Loucy (cell line): ENCODE measurements around the gene APRT.

Source experiments
- H2AFZ ChIP-seq: fragments of 200-600 bp; sonication (generic); 2 replicates; pipeline ENCODE4 v1.6.0; 2016; ENCODE audit warnings: antibody characterized with exemption, mild to moderate bottlenecking, low read length, moderate library complexity
- H3F3A ChIP-seq: fragments of 200-600 bp; 2 replicates; pipeline ENCODE4 v1.6.0; 2016; ENCODE audit warnings: antibody characterized with exemption, low read depth, mild to moderate bottlenecking
- H3K27me3 ChIP-seq: fragments of 200-600 bp; sonication (generic); 2 replicates; pipeline ENCODE4 v1.6.1; 2014; ENCODE audit warnings: low read length, mild to moderate bottlenecking; ENCODE audit not compliant: insufficient read depth, poor library complexity, severe bottlenecking
- H3K36me3 ChIP-seq: fragments of 200-600 bp; sonication (generic); 2 replicates; pipeline ENCODE4 v1.6.1; 2016; ENCODE audit warnings: low read length; ENCODE audit not compliant: insufficient read depth
- H3K4me1 ChIP-seq: fragments of 200-600 bp; sonication (generic); 2 replicates; pipeline ENCODE4 v1.5.1; 2014; ENCODE audit warnings: low read length, mild to moderate bottlenecking; ENCODE audit not compliant: insufficient read depth, poor library complexity, severe bottlenecking
- H3K4me2 ChIP-seq: fragments of 200-600 bp; sonication (generic); 2 replicates; pipeline ENCODE4 v1.6.0; 2014; ENCODE audit warnings: antibody characterized with exemption, low read length, low read depth, mild to moderate bottlenecking; ENCODE audit not compliant: poor library complexity, severe bottlenecking
- H3K4me3 ChIP-seq: fragments of 200-600 bp; sonication (generic); 2 replicates; pipeline ENCODE4 v1.5.1; 2014; ENCODE audit warnings: low read length, mild to moderate bottlenecking, mixed read lengths; ENCODE audit not compliant: poor library complexity, severe bottlenecking
- H3K79me2 ChIP-seq: fragments of 200-600 bp; sonication (generic); 2 replicates; pipeline ENCODE4 v1.6.1; 2014; ENCODE audit warnings: low read length; ENCODE audit not compliant: insufficient read depth
- H3K9ac ChIP-seq: fragments of 200-600 bp; sonication (generic); 2 replicates; pipeline ENCODE4 v1.6.0; 2014; ENCODE audit warnings: mild to moderate bottlenecking, low read depth, low read length, moderate library complexity; ENCODE audit not compliant: poor library complexity, severe bottlenecking
- H3K9me2 ChIP-seq: fragments of 200-600 bp; sonication (generic); replicated peaks from 2 replicates; pipeline ENCODE4 v1.6.1; 2016; ENCODE audit warnings: low read depth, low read length, mixed read lengths
- H3K9me3 ChIP-seq: fragments of 200-600 bp; sonication (generic); 2 replicates; pipeline ENCODE4 v1.6.1; 2014; ENCODE audit warnings: mild to moderate bottlenecking, antibody characterized with exemption, low read length, low read depth; ENCODE audit not compliant: insufficient read depth
- H4K20me1 ChIP-seq: fragments of 200-600 bp; sonication (generic); 2 replicates; pipeline ENCODE4 v1.6.0; 2014; ENCODE audit warnings: antibody characterized with exemption, low read length, mild to moderate bottlenecking; ENCODE audit not compliant: insufficient read depth, poor library complexity, severe bottlenecking
- EZH2phosphoT487 ChIP-seq: fragments of 200-600 bp; IDR thresholded peaks from 2 replicates; pipeline ENCODE4 v1.6.1; 2018; ENCODE audit warnings: antibody characterized with exemption, mild to moderate bottlenecking, moderate library complexity, borderline replicate concordance
- TF ChIP-seq, protein P1 (sequence below): fragments of 200-600 bp; sonication (generic); conservative IDR thresholded peaks from 2 replicates; pipeline ENCODE4 v1.5.1; 2014; ENCODE audit warnings: mild to moderate bottlenecking, antibody characterized with exemption, low read length

APRT gene

GRCh38 chr16:88785106-88785924 lies 26.4 kb downstream of the APRT start, which contains the start of gene PIEZO1:
TSS of gene PIEZO1 (minus strand) at chr16:88785220. CDS start at chr16:88784964, 256 bp downstream.
- Histone ChIP-seq H3K9ac (peak within 1 kb of the TSS; percentile 91), H4K20me1 (peaks cover 28% of the 10 kb centered on the region), H3K27me3 (no peaks in the 10 kb centered on the region), H3K36me3 (no peaks in the 10 kb centered on the region), H3K4me1 (peaks cover 27% of the 10 kb centered on the region), H3K79me2 (peaks cover 54% of the 10 kb centered on the region), H2AFZ (no peak within 1 kb of the TSS), H3K4me3 (peak within 1 kb of the TSS; percentile 79), H3F3A (0 out of 2 replicates have a peak, but pooled peaks cover 1% of the 10 kb centered on the region), H3K9me3 (no peaks in the 10 kb centered on the region), H3K9me2 (no peaks in the 10 kb centered on the region), H3K4me2 (peak within 1 kb of the TSS; percentile 83)
- TF ChIP-seq EZH2phosphoT487 = no peak
- TF ChIP-seq, protein P1, sequence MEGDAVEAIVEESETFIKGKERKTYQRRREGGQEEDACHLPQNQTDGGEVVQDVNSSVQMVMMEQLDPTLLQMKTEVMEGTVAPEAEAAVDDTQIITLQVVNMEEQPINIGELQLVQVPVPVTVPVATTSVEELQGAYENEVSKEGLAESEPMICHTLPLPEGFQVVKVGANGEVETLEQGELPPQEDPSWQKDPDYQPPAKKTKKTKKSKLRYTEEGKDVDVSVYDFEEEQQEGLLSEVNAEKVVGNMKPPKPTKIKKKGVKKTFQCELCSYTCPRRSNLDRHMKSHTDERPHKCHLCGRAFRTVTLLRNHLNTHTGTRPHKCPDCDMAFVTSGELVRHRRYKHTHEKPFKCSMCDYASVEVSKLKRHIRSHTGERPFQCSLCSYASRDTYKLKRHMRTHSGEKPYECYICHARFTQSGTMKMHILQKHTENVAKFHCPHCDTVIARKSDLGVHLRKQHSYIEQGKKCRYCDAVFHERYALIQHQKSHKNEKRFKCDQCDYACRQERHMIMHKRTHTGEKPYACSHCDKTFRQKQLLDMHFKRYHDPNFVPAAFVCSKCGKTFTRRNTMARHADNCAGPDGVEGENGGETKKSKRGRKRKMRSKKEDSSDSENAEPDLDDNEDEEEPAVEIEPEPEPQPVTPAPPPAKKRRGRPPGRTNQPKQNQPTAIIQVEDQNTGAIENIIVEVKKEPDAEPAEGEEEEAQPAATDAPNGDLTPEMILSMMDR = peak; percentile 54

DNA sequence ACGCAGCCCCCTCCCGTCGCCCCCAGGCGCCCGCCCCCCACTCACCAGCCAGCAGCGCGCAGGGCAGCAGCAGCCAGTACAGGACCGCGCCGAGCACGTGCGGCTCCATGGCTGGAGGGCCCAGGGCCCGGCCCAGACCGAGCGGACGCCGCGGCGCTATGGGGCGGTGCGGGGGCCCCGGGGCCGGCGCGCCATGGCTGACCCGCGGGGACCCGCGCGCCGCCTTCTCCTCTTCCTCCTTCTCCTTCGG lies 26.9 kb downstream of the APRT start:
- no peak for TF ChIP-seq EZH2phosphoT487
- TF ChIP-seq, protein P1 = no peak
- H3K9me2 ChIP-seq = no peaks in the 10 kb centered on the region
- peaks cover 31% of the 10 kb centered on the region for H4K20me1 ChIP-seq
- peaks cover 59% of the 10 kb centered on the region for H3K79me2 ChIP-seq
- H3K4me2 ChIP-seq = peak overlapping the region; percentile 79
- no peak overlapping the region for H2AFZ ChIP-seq
- peaks cover 27% of the 10 kb centered on the region for H3K4me1 ChIP-seq
- no peaks in the 10 kb centered on the region for H3F3A ChIP-seq
- H3K4me3 ChIP-seq = peak overlapping the region; percentile 79
- peak overlapping the region; percentile 91 for H3K9ac ChIP-seq
- H3K9me3 ChIP-seq = no peaks in the 10 kb centered on the region
- H3K36me3 ChIP-seq = no peaks in the 10 kb centered on the region
- no peaks in the 10 kb centered on the region for H3K27me3 ChIP-seq

DNA sequence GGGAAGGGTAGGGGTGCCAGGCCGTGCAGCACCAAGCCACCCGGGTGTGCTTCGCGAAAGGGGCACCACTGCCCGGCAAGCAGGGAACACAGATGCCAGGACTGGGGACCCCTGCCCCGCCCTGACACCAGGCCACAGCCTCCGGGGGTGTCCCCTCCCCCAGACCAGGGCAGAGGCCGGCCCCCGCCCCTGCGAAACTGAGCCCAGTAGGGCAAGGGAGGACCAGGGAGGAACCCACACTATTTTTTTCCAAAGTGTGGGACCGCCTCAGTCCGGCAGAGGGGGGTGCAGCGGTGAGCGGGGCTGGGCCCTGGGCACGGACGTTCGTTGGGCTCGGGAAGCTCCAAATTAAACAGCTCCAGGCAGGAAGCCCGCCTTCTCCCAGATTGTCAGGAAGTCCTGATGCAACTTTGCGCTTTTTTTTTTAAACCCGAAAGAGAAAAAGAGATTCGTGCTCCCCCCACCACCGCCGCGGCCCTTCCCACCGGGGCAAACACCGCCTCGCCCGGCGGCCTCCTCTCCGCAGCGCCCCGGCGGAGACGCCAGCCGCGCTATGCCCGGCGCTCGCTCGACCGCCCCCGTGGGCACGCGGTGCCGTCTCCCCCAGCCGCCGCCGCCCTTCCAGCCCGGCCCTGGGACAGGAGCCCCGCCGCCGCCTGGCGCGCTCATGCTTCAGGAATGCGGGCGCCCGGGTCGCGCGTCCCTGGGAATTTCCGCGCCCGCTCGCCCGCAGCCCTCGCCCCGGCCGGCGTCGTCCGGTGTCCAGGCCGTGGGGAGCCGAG lies 27.5 kb downstream of the APRT start:
- H3K36me3 ChIP-seq = no peaks in the 10 kb centered on the region
- no peaks in the 10 kb centered on the region for H3K9me3 ChIP-seq
- H2AFZ ChIP-seq = no peak overlapping the region
- H3K9me2 ChIP-seq = no peaks in the 10 kb centered on the region
- peak overlapping the region; percentile 91 for H3K9ac ChIP-seq
- H3F3A ChIP-seq = no peaks in the 10 kb centered on the region
- H3K4me2 ChIP-seq = peak overlapping the region; percentile 79
- H3K79me2 ChIP-seq = peaks cover 65% of the 10 kb centered on the region
- H4K20me1 ChIP-seq = peaks cover 31% of the 10 kb centered on the region
- H3K4me1 ChIP-seq = peaks cover 27% of the 10 kb centered on the region
- H3K4me3 ChIP-seq = peak overlapping the region; percentile 79
- no peak for TF ChIP-seq EZH2phosphoT487
- TF ChIP-seq, protein P1 = peak; percentile 38
- no peaks in the 10 kb centered on the region for H3K27me3 ChIP-seq
